Activated CD4-positive, alpha-beta T cell treated with anti-CD3 and anti-CD28 coated beads, Interleukin-2, amount 50 U/mL, for 24 hours (primary cell): ENCODE data around the gene SMAD7.
A peak's percentile ranks its signal among the peaks of the same experiment; 100 is the strongest.

ENCODE experiments used
- DNase-seq, 2 donors: peaks; one replicate each; pipeline ENCODE4 v3.0.0-alpha.2; 2020; ENCODE audit warnings: low read depth in 1 of 2, low spot score in 1 of 2

The SMAD7 gene

GRCh38 chr18:48947560-48947959 lies 3.2 kb downstream of the SMAD7 start:
- no peak for DNase-seq

- DNase-seq: no peak
Observed at GRCh38 chr18:48947092-48947491, 3.7 kb downstream of the SMAD7 start.

DNA sequence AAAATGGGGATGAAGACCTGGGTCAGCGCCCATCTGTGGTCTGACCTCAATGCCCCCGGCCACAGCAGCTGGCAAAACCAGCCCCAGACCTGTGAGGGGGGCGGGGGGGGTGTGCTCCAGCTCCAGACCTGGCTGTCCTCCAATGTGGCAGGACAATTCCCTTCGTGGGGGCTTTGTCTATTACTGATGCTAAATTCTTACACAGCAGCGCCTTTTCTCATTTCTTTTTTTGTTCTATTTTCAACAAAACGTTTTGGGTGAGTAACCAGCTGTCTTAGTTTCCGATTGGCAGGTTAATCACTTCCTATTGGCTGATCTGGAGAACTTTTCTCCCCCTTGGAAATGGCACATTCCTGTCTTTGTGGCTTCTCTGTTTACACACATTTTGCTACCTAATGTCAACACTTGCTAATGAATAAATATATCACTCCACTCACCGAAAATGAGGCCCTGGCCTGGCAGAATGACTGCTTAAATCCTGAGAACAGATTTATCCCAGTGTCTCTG lies 4.4 kb downstream of the SMAD7 start:
- DNase-seq: no peak

- DNase-seq: no peak
Observed at GRCh38 chr18:48945953-48946217, 4.9 kb downstream of the SMAD7 start.

DNA sequence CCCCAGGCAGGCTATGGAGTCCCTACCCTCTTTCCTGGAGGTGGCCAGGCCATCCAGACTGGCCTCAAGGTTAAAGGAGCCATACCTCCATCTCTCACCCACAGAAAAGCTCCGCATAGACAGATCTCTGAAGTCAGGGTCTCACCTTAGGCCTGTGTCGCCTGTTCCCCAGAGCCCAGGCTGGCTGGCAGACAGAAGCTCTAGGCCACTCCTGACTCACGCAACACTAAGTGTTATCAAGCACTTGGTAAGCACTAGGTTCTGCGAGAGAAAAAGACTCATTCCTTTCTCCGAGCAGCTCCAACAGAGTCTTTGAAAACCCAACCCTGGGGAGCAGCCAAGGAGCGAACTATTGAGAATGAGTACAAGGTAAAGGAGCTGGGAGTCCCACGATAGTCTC lies 6.1 kb downstream of the SMAD7 start:
- DNase-seq: no peak

GRCh38 chr18:48943736-48944527 lies 6.8 kb downstream of the SMAD7 start:
- no peak for DNase-seq

- no peak for DNase-seq
Observed at GRCh38 chr18:48943333-48943732, 7.4 kb downstream of the SMAD7 start.

- no peak for DNase-seq
Observed at GRCh38 chr18:48942554-48943261, 8.1 kb downstream of the SMAD7 start.

DNA sequence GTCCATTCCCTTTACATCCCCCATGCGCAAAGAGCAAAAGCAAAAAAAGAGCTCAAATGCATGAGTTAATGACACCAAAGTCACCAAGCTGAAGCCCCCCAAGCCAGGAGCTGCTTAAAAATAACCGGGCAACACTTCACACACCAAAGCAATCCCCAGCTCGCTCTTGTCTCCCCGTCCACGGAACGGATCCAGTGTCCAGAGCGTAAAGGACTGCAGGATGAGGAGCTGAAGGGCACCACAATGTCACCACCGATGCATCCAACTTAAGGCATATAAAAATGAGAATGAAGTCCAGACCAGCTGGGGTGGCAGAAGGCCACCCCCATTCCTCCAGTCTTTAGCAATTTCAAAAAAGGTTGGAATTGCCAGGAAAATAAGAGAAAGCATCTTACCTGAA lies 8.7 kb downstream of the SMAD7 start:
- DNase-seq: no peak

DNA sequence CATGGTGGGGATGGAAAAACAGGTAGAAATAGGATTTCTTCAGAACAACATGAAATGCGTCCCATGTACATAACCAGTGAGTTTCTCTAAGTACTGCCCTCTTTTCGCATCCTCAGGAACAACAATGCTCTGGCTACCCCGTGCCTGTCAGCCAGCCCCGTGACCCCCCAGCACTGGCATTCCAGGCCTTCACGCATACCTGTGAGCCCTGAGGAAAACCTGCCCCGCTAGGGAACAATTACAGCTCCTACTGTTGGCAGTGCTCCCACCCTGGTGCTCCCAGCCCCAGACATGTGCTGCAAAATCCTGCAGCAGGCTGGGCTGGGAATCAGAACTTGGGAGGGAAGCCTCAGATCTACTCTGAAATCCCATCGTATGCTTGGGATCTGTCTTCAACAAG lies 9.1 kb downstream of the SMAD7 start:
- DNase-seq: no peak

DNA sequence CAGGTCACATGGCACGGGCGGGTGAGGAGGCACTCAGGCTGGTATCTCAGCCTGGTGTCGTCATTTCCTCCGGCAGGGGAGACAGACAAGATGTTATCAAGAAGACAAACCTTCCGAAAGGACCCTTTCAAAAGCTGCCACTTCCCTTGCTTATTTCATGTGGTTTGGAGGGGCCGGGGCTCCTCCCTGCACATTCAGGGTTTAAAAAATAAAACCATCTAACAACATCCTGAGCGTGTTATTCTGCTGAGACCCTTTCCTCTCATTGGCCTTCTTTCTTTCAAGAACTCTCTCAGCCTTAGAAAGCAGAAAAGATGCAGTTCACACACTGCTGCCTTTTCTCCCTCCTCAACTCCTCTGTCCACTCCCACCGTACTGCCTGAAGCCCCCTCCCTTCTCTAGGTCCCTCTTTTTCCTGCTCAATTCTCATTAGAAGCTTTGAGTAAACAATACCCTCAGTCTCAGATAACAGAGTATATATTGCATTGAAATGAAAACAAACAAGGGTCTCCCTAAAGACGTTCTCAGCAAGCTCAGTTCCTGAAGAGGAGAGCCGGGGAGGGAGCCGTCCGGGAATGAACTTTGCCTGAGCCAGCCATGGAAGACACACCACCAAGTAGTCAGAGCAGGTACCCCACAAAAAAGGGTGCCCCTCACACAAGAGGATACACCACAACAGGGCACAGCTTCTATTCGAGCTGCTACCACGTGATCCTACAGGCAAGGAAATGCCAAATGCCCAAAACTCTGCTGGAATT lies 9.7 kb downstream of the SMAD7 start:
- DNase-seq: peak in 1 of 2 donors; percentile 73

DNA sequence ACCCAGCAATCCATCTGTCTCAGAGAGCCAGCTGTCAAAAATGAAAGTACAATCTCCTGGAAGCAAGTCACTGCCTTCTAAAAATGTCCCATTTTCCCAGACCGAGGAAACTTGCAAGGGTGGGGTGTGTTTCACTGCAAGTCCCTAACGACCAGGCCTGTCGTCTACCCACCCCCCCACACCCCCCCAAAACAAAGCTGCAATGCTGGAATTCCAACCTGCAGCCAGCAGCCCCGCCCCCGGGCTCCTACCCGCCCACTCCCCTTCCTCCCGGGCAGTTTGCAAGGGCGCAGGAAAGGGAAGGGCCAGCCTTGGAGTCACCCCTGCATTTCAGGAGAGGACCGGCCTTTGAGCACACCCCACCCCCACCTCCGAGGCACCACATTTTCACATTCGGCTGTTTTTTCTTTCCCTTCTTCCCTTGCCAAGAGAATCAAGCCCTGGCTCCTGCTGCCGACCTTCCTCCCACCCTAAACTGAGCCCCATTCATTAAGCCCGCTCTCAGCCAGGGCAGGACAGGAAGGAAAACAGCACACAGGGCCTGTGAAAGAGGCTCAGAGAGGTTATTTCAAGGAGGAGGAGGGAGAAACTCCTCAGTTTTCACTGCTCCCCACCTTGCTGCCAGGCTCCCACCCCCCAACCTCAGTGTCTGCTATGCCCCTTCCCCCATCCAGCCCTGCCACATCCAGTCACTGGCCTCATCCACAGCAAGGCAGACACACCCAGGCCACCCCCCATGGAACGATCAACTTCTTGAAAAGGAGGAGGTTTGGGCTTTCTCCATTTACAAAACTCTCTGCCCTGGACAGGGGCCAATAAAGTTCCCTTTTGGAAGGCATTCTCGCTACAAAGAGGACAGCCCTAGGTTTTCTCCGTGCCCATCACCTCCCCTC lies 11.3 kb downstream of the SMAD7 start:
- no peak for DNase-seq

- no peak for DNase-seq
Observed at GRCh38 chr18:48938827-48939204, 11.9 kb downstream of the SMAD7 start.

DNA sequence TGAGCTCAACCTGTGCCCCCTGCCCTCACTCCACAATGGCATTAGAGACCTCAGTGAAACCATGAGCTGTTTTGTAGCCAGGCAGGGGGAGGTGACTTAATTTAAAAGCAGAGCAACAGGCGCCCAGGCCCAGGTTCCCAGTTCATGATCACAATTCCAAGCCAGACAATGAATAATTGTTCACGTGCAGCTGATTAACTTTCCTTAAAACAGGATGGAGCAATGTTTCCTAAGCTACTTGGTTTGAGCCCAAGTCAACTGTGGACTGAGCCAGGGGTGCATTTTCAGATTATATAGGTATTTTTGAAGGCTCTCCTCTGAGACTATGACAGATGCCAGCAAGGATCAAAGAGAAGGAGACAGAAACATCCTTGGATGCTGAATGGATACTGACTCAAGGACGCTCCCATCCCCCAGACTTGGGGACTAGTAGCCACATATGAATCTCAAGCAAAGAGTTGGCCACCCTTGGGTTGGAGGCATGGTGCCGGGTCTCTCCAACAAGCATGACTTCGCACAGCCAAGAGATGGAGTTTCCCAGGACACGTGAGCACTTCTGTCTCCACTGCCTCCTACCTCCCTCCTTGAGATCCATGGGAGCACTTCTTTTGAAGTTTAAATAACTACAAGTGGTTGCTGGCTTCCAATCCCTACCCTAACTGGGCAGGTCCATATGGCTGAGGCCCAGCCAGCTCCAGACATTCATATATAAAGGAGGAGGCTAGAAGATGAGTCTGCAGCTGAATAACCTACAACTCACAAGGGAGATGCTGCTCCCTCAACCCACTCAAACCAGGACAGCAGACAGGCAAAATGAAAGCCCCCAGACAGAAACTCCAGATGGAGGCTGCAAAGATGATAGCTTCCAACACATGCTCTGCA lies 12.7 kb downstream of the SMAD7 start:
- DNase-seq: no peak

DNA sequence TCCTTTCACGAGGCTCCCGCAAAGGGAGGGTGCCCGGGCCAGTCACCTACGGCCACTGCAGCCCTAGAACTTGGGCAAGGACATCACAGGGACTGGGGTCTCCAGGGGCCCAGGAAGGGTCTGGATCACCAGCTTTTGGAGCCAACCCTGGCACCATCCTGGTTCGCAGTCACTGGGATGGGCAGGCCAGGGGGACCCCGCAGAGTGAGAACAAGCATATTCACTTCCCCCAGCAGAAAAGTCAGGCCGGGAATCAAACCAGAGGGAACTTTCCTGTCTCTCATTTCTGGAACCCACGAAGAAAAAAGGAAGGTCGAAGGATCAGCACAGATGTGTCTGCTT lies 15.4 kb downstream of the SMAD7 start:
- DNase-seq: no peak

GRCh38 chr18:48934723-48935432 lies 15.9 kb downstream of the SMAD7 start:
- DNase-seq: no peak

DNA sequence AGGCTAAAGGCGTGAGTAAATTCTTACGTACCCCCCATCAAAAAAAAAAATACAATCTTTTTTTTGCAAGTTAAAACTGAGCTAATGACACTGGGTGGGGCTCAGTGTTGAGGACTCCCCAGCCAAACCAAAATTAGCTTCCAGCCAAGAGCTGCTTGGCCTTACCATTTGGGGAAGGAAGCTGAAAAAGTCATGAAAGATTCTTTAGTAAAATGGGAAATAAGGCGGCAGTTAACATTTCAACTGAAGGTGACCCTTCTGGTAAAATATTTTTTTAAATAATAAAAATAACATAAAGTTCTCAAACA lies 16.4 kb downstream of the SMAD7 start:
- DNase-seq: no peak

- DNase-seq: no peak
Observed at GRCh38 chr18:48933578-48934414, 17.0 kb downstream of the SMAD7 start.
